ENCODE measurements around the gene SIK3. TPM values are rescaled to one million over a fixed set of nuclear protein-coding genes. Genes with fewer than 3 reads are reported as not detected.

Gene SIK3
- total RNA-seq, 2 experiments from 2014 or later = 22.8 to 24.0 TPM

GRCh38 chr11:116925050-116925449, 173.2 kb downstream of the SIK3 start:
- peaks cover 15% of the 10 kb centered on the region for H3K36me3 Mint-ChIP-seq
- peak overlapping the region; percentile 19 for H3K4me3 Mint-ChIP-seq
- H3K4me1 Mint-ChIP-seq = peaks cover 53% of the 10 kb centered on the region
- no peaks in the 10 kb centered on the region for H3K27me3 Mint-ChIP-seq
- no peak for DNase-seq
- H3K27ac Mint-ChIP-seq = peak overlapping the region; percentile 75
- H3K9me3 Mint-ChIP-seq = no peaks in the 10 kb centered on the region

GRCh38 chr11:116918925-116919655, 179.1 kb downstream of the SIK3 start:
- Mint-ChIP-seq H3K4me3 (no peak overlapping the region), H3K9me3 (no peaks in the 10 kb centered on the region), H3K27me3 (no peaks in the 10 kb centered on the region), H3K36me3 (no peaks in the 10 kb centered on the region), H3K27ac (no peak overlapping the region), H3K4me1 (peaks cover 12% of the 10 kb centered on the region)
- no peak for DNase-seq

- H3K9me3 Mint-ChIP-seq = no peaks in the 10 kb centered on the region
- H3K4me1 Mint-ChIP-seq = peaks cover 12% of the 10 kb centered on the region
- no peaks in the 10 kb centered on the region for H3K27me3 Mint-ChIP-seq
- no peak for DNase-seq
- no peaks in the 10 kb centered on the region for H3K36me3 Mint-ChIP-seq
- H3K27ac Mint-ChIP-seq = no peak overlapping the region
- H3K4me3 Mint-ChIP-seq = no peak overlapping the region
Observed at GRCh38 chr11:116917632-116918031, 180.6 kb downstream of the SIK3 start.

GRCh38 chr11:116916886-116917285, 181.3 kb downstream of the SIK3 start:
- Mint-ChIP-seq H3K27me3 (no peaks in the 10 kb centered on the region), H3K27ac (no peak overlapping the region), H3K4me3 (no peak overlapping the region), H3K36me3 (no peaks in the 10 kb centered on the region), H3K9me3 (no peaks in the 10 kb centered on the region), H3K4me1 (peaks cover 12% of the 10 kb centered on the region)
- DNase-seq = no peak

- no peak overlapping the region for H3K4me3 Mint-ChIP-seq
- H3K27me3 Mint-ChIP-seq = no peaks in the 10 kb centered on the region
- H3K27ac Mint-ChIP-seq = no peak overlapping the region
- no peaks in the 10 kb centered on the region for H3K36me3 Mint-ChIP-seq
- no peaks in the 10 kb centered on the region for H3K9me3 Mint-ChIP-seq
- DNase-seq = no peak
- peaks cover 12% of the 10 kb centered on the region for H3K4me1 Mint-ChIP-seq
Observed at GRCh38 chr11:116916052-116916451, 182.2 kb downstream of the SIK3 start.

GRCh38 chr11:116913000-116913399, 185.2 kb downstream of the SIK3 start:
- no peak overlapping the region for H3K27ac Mint-ChIP-seq
- H3K9me3 Mint-ChIP-seq = no peaks in the 10 kb centered on the region
- H3K4me3 Mint-ChIP-seq = no peak overlapping the region
- H3K4me1 Mint-ChIP-seq = peaks cover 6% of the 10 kb centered on the region
- H3K27me3 Mint-ChIP-seq = no peaks in the 10 kb centered on the region
- no peak for DNase-seq
- H3K36me3 Mint-ChIP-seq = peaks cover 4% of the 10 kb centered on the region

- Mint-ChIP-seq H3K4me3 (no peak overlapping the region), H3K27ac (no peak overlapping the region), H3K9me3 (no peaks in the 10 kb centered on the region), H3K4me1 (peaks cover 6% of the 10 kb centered on the region), H3K27me3 (no peaks in the 10 kb centered on the region), H3K36me3 (peaks cover 4% of the 10 kb centered on the region)
- no peak for DNase-seq
Observed at GRCh38 chr11:116911976-116912734, 186.1 kb downstream of the SIK3 start.

- no peaks in the 10 kb centered on the region for H3K27me3 Mint-ChIP-seq
- no peak overlapping the region for H3K27ac Mint-ChIP-seq
- H3K4me1 Mint-ChIP-seq = peaks cover 6% of the 10 kb centered on the region
- H3K9me3 Mint-ChIP-seq = no peaks in the 10 kb centered on the region
- DNase-seq = no peak
- peaks cover 5% of the 10 kb centered on the region for H3K36me3 Mint-ChIP-seq
- H3K4me3 Mint-ChIP-seq = no peak overlapping the region
Observed at GRCh38 chr11:116910847-116911246, 187.4 kb downstream of the SIK3 start.

GRCh38 chr11:116910378-116910777, 187.8 kb downstream of the SIK3 start:
- peaks cover 6% of the 10 kb centered on the region for H3K4me1 Mint-ChIP-seq

GRCh38 chr11:116909245-116909644, 189.0 kb downstream of the SIK3 start:
- Mint-ChIP-seq H3K27me3 (no peaks in the 10 kb centered on the region), H3K4me1 (peaks cover 6% of the 10 kb centered on the region), H3K27ac (no peak overlapping the region), H3K36me3 (peaks cover 5% of the 10 kb centered on the region), H3K4me3 (no peak overlapping the region), H3K9me3 (no peaks in the 10 kb centered on the region)
- DNase-seq = no peak

More at GRCh38 chr11:116910378-116910777, 187.8 kb downstream of the SIK3 start:
- H3K4me3 Mint-ChIP-seq = no peak overlapping the region
- no peak for DNase-seq
- no peaks in the 10 kb centered on the region for H3K9me3 Mint-ChIP-seq
- peaks cover 5% of the 10 kb centered on the region for H3K36me3 Mint-ChIP-seq
- no peak overlapping the region for H3K27ac Mint-ChIP-seq
- no peaks in the 10 kb centered on the region for H3K27me3 Mint-ChIP-seq

GRCh38 chr11:116906479-116906878, 191.7 kb downstream of the SIK3 start:
- Mint-ChIP-seq H3K4me1 (peaks cover 14% of the 10 kb centered on the region), H3K9me3 (no peaks in the 10 kb centered on the region), H3K4me3 (no peak overlapping the region), H3K27ac (no peak overlapping the region), H3K36me3 (peaks cover 5% of the 10 kb centered on the region), H3K27me3 (no peaks in the 10 kb centered on the region)
- DNase-seq = no peak

GRCh38 chr11:116903090-116903489, 195.1 kb downstream of the SIK3 start:
- no peaks in the 10 kb centered on the region for H3K27me3 Mint-ChIP-seq
- no peak overlapping the region for H3K4me3 Mint-ChIP-seq
- H3K27ac Mint-ChIP-seq = no peak overlapping the region
- peaks cover 7% of the 10 kb centered on the region for H3K9me3 Mint-ChIP-seq
- no peak for DNase-seq
- H3K36me3 Mint-ChIP-seq = peaks cover 13% of the 10 kb centered on the region
- peaks cover 8% of the 10 kb centered on the region for H3K4me1 Mint-ChIP-seq

- Mint-ChIP-seq H3K36me3 (peaks cover 13% of the 10 kb centered on the region), H3K27me3 (no peaks in the 10 kb centered on the region), H3K27ac (no peak overlapping the region), H3K4me1 (peaks cover 8% of the 10 kb centered on the region), H3K4me3 (no peak overlapping the region), H3K9me3 (peaks cover 7% of the 10 kb centered on the region)
- no peak for DNase-seq
Observed at GRCh38 chr11:116901964-116902688, 196.1 kb downstream of the SIK3 start.

- Mint-ChIP-seq H3K27me3 (no peaks in the 10 kb centered on the region), H3K27ac (no peak overlapping the region), H3K4me3 (no peak overlapping the region), H3K9me3 (peaks cover 7% of the 10 kb centered on the region), H3K36me3 (peaks cover 16% of the 10 kb centered on the region), H3K4me1 (peaks cover 8% of the 10 kb centered on the region)
- DNase-seq = no peak
Observed at GRCh38 chr11:116901211-116901610, 197.0 kb downstream of the SIK3 start.

- Mint-ChIP-seq H3K36me3 (peaks cover 24% of the 10 kb centered on the region), H3K27me3 (no peaks in the 10 kb centered on the region), H3K9me3 (peaks cover 7% of the 10 kb centered on the region), H3K27ac (no peak overlapping the region), H3K4me3 (no peak overlapping the region), H3K4me1 (peaks cover under 1% of the 10 kb centered on the region)
- no peak for DNase-seq
Observed at GRCh38 chr11:116896211-116896610, 202.0 kb downstream of the SIK3 start.

Data from activated naive CD8-positive, alpha-beta T cell treated with anti-CD3 and anti-CD28 coated beads for 36 hours (primary cell).